Vagina (tissue), 2 donors: ENCODE measurements around the gene POLA1. TPM values are rescaled to one million over a fixed set of nuclear protein-coding genes. Genes with fewer than 3 reads are reported as not detected.

Source experiments
- DNase-seq, 2 donors: peaks; one replicate each; pipeline ENCODE4 v3.0.0-alpha.2; 2017; ENCODE audit errors: extremely low spot score in 2 of 2
- H3K27ac ChIP-seq: fragments of 200-600 bp; sonication (generic); one replicate; pipeline ENCODE4 v1.5.1; 2019
- H3K27me3 ChIP-seq: fragments of 200-600 bp; sonication (generic); one replicate; pipeline ENCODE4 v1.5.1; 2019
- H3K36me3 ChIP-seq, 2 donors: fragments of 200-600 bp; sonication (generic); one replicate each; pipeline ENCODE4 v1.5.1; 2017 to 2019
- H3K4me1 ChIP-seq: fragments of 200-600 bp; sonication (generic); one replicate; pipeline ENCODE4 v1.5.1; 2019
- H3K4me3 ChIP-seq, 2 donors: fragments of 200-600 bp; sonication (generic); 1 replicate in 1 of 2; 2 replicates in 1 of 2; pipeline ENCODE4 v1.5.1; 2016 to 2019
- H3K9me3 ChIP-seq: fragments of 200-600 bp; sonication (generic); one replicate; pipeline ENCODE4 v1.5.1; 2019
- POLR2A ChIP-seq, 2 donors: fragments of 450-650 bp; IDR thresholded peaks; one replicate each; pipeline ENCODE4 v1.6.1; 2017; ENCODE audit warnings: antibody characterized with exemption in 2 of 2, mild to moderate bottlenecking in 2 of 2, moderate library complexity in 2 of 2
- POLR2AphosphoS5 ChIP-seq, 2 donors: sonication (generic); formaldehyde crosslinking; IDR thresholded peaks; one replicate each; pipeline ENCODE4 v1.9.0; 2017; ENCODE audit warnings: antibody characterized with exemption in 2 of 2, mild to moderate bottlenecking in 2 of 2, low read depth in 1 of 2; ENCODE audit not compliant: insufficient read depth in 1 of 2
- intact Hi-C: fragments of 100-400 bp; cut with DNase I; formaldehyde crosslinking; loops from one replicate; pipeline ENCODE4 v1.15.1; 2023
- total RNA-seq: library from RNA; depleted of rRNA; stranded (reverse); fragments of >200 nt; gene quantifications from one replicate; pipeline ENCODE4 v1.2.3, GENCODE V29; 2016
- TF ChIP-seq, protein P1 (sequence below), 3 experiments: fragments of 450-650 bp in 2 of 3; fragments of 200-600 bp in 1 of 3; sonication (generic) in 1 of 3; IDR thresholded peaks; one replicate each; pipeline ENCODE4 v1.5.1; 2017 to 2019; ENCODE audit warnings: antibody characterized with exemption in 3 of 3, mild to moderate bottlenecking in 2 of 3, moderate library complexity in 2 of 3

The POLA1 gene
- total RNA-seq: 17.2 TPM

GRCh38 chrX:24693453-24694202 is at the start of gene POLA1:
POLA1 (plus strand) TSS chrX:24693918; CDS start chrX:24693962, 44 bp downstream.
- H3K27me3 ChIP-seq: no peaks in the 10 kb centered on the region
- H3K27ac ChIP-seq: peak within 1 kb of the TSS; percentile 76
- no peaks in the 10 kb centered on the region for H3K4me1 ChIP-seq
- H3K9me3 ChIP-seq: no peaks in the 10 kb centered on the region
- H3K4me3 ChIP-seq: peak within 1 kb of the TSS; percentile 43 to 59
- TF ChIP-seq POLR2AphosphoS5 (IDR thresholded peaks at IDR 0.05; ENCODE audit: insufficient read depth in 1 of 2, low read depth in 1 of 2) (peak; percentile 69), POLR2A (IDR thresholded peaks at IDR 0.05) (no peak)
- H3K36me3 ChIP-seq: no peaks in the 10 kb centered on the region
- intact Hi-C loops: no loop called here
- DNase-seq: peak in 1 of 2 donors; percentile 93

GRCh38 chrX:24646006-24646405 is 47.7 kb upstream of the POLA1 start:
- Histone ChIP-seq H3K9me3 (no peaks in the 10 kb centered on the region), H3K4me1 (no peaks in the 10 kb centered on the region), H3K4me3 (peak overlapping the region in 1 of 2 donors; percentile 28), H3K27ac (no peak overlapping the region), H3K27me3 (no peaks in the 10 kb centered on the region), H3K36me3 (no peaks in the 10 kb centered on the region)
- TF ChIP-seq POLR2AphosphoS5 (IDR thresholded peaks at IDR 0.05; ENCODE audit: insufficient read depth in 1 of 2, low read depth in 1 of 2): no peak
- TF ChIP-seq, protein P1, sequence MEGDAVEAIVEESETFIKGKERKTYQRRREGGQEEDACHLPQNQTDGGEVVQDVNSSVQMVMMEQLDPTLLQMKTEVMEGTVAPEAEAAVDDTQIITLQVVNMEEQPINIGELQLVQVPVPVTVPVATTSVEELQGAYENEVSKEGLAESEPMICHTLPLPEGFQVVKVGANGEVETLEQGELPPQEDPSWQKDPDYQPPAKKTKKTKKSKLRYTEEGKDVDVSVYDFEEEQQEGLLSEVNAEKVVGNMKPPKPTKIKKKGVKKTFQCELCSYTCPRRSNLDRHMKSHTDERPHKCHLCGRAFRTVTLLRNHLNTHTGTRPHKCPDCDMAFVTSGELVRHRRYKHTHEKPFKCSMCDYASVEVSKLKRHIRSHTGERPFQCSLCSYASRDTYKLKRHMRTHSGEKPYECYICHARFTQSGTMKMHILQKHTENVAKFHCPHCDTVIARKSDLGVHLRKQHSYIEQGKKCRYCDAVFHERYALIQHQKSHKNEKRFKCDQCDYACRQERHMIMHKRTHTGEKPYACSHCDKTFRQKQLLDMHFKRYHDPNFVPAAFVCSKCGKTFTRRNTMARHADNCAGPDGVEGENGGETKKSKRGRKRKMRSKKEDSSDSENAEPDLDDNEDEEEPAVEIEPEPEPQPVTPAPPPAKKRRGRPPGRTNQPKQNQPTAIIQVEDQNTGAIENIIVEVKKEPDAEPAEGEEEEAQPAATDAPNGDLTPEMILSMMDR (IDR thresholded peaks at IDR 0.05): no peak
- no peak for TF ChIP-seq POLR2A (IDR thresholded peaks at IDR 0.05)
- intact Hi-C loops: no loop called here
- no peak for DNase-seq

GRCh38 chrX:24646745-24647182 is 47.0 kb upstream of the POLA1 start:
- intact Hi-C loops: no loop called here
- Histone ChIP-seq H3K9me3 (no peaks in the 10 kb centered on the region), H3K4me3 (peak overlapping the region; percentile 26 to 28), H3K4me1 (no peaks in the 10 kb centered on the region), H3K27ac (no peak overlapping the region), H3K27me3 (no peaks in the 10 kb centered on the region), H3K36me3 (no peaks in the 10 kb centered on the region)
- DNase-seq: no peak
- no peak for TF ChIP-seq POLR2AphosphoS5 (IDR thresholded peaks at IDR 0.05; ENCODE audit: insufficient read depth in 1 of 2, low read depth in 1 of 2)
- no peak for TF ChIP-seq POLR2A (IDR thresholded peaks at IDR 0.05)
- TF ChIP-seq, protein P1 (IDR thresholded peaks at IDR 0.05): no peak

- intact Hi-C loops: no loop called here
These were observed 46.3 kb upstream of the POLA1 start, which contains the start of gene PCYT1B for GRCh38 chrX:24647257-24648058. PCYT1B (minus strand) TSS chrX:24647347; CDS start chrX:24647105, 242 bp downstream.

GRCh38 chrX:24648495-24648894 is 45.2 kb upstream of the POLA1 start:
- Histone ChIP-seq H3K27ac (no peak overlapping the region), H3K36me3 (no peaks in the 10 kb centered on the region), H3K27me3 (no peaks in the 10 kb centered on the region), H3K4me3 (no peak overlapping the region), H3K9me3 (no peaks in the 10 kb centered on the region), H3K4me1 (no peaks in the 10 kb centered on the region)
- intact Hi-C loops: no loop called here
- TF ChIP-seq POLR2A (IDR thresholded peaks at IDR 0.05): no peak
- TF ChIP-seq, protein P1 (IDR thresholded peaks at IDR 0.05): no peak
- TF ChIP-seq POLR2AphosphoS5 (IDR thresholded peaks at IDR 0.05; ENCODE audit: insufficient read depth in 1 of 2, low read depth in 1 of 2): no peak
- DNase-seq: no peak

More at GRCh38 chrX:24647257-24648058, 46.3 kb upstream of the POLA1 start, which contains the start of gene PCYT1B:
- no peak for TF ChIP-seq POLR2A (IDR thresholded peaks at IDR 0.05)
- TF ChIP-seq, protein P1 (IDR thresholded peaks at IDR 0.05): no peak
- TF ChIP-seq POLR2AphosphoS5 (IDR thresholded peaks at IDR 0.05; ENCODE audit: insufficient read depth in 1 of 2, low read depth in 1 of 2): no peak
- no peak for DNase-seq
- no peaks in the 10 kb centered on the region for H3K36me3 ChIP-seq
- no peak within 1 kb of the TSS for H3K27ac ChIP-seq
- H3K4me1 ChIP-seq: no peaks in the 10 kb centered on the region
- peak within 1 kb of the TSS; percentile 26 to 28 for H3K4me3 ChIP-seq
- no peaks in the 10 kb centered on the region for H3K27me3 ChIP-seq
- no peaks in the 10 kb centered on the region for H3K9me3 ChIP-seq
